Measurements from ENCODE around the gene ZNF248. TPM values are rescaled to one million over a fixed set of nuclear protein-coding genes. Genes with fewer than 3 reads are reported as not detected.

ZNF248 gene
- total RNA-seq, 2 donors from 2014 or later = 9.7 to 12.9 TPM

DNA sequence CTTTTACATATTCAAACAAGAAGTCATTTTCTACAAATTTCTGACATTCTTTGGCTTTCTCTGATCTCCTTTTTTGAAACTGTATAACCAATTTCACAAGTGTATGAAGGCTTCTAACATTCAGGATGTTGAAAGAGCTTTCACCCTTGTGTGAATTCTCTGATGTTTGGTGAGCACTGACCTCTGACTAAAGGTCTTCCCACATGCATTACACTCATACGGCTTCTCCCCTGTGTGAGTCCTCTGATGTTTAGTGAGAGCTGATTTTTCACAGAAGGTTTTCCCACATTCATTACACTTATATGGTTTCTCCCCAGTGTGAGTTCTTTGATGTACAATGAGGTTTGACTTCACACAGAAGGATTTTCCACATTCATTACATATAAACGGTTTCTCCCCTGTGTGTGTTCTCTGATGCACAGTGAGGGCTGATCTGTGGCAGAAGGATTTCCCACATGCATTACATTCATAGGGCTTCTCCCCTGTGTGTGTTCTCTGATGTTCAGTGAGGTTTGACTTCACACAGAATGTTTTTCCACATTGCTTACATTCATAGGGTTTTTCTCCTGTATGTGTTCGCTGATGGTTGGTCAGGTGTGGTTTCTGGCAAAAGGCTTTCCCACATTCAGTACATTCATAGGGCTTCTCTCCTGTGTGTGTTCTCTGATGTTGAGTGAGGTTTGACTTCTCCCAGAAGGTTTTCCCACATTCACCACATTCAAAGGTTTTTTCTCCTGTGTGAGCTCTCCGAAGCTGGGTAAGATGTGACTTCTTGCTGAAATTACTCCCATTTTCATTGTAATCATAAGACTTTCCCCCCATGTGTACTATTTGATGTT, 25.7 kb downstream of the ZNF248 start:
- ATAC-seq (no peak), DNase-seq (no peak)
- intact Hi-C loops (cut with DNase I) = no loop called here

DNA sequence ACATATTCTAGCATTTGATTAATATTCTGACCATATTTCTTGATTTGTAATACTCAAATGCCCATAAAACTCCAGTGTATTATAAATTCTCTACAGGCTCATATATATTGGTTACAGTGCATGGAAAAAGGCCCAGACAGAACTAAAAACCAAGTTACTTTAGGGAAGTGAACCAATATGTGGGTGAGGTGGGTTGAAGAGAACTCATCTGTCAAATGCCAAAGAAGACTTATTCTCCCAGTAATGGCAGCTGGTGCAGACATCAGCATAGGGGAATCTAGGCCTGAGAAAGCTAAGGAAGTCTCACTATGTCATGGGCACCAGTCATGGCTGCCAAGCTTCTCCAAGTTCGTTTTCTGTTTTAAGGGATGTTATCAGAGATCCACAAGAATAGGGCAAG, 30.6 kb downstream of the ZNF248 start:
- DNase-seq = no peak
- intact Hi-C loops (cut with DNase I) = no loop called here
- ATAC-seq = no peak

DNA sequence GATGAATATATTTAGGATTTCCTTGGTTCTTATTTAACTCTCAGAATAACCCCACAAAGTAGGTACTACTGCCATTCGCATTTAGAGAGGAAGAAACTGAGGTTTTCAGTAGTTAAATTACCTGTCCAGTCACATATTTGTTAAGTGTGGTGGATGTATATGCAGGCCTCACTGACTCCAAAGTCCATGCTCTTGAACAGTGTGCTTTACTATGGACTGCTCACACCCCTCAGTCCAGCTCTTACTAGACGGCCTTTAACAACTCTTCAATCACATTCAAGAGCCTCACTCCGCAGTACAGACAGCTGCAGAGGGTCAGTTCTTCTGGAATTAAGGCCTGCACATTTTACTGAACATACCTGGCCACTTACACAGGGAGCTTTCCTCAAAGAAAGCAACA, 36.2 kb downstream of the ZNF248 start:
- DNase-seq = no peak
- ATAC-seq = no peak

DNA sequence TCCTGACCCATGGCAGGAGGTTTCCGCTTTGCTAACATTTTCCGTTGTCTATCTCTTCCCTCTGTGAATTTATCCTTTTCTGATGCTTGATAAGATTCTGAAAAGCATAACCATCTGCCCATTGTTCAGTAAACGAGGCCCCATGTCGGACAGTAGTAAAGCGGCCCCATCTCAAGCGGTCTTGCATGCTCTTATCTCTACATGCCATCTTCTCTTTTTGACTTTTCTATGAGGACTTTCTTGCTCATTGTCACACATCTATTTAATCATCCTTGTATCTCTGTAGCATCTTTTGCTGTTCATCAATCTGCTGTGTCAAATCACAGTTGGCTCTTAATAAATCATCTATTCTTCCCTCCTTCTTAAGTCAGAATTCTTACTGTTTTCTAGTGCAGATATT, 37.6 kb downstream of the ZNF248 start:
- intact Hi-C loops (cut with DNase I) = no loop called here
- ATAC-seq (no peak), DNase-seq (no peak)

More for the DNA sequence above, 36.2 kb downstream of the ZNF248 start:
- intact Hi-C loops (cut with DNase I) = no loop called here

DNA sequence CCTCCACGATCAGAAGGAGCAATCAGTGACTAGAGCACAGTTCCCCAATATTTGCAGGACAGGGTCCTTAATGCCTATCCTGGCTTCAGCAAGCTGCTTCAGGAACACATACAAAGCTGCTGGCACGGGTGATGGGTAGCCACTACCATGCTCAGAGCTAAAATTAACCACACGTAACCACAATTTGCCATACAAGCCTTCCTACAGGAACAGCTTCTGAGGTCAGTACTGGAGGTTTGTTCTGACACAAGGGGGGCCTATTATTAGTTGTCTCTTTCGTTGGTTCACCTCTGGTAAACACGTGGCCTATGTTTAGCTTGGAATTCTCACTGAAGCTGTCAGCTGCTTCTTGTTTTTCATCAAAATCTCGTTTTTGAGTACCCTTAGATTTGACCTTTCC, 41.1 kb downstream of the ZNF248 start:
- no peak for DNase-seq
- intact Hi-C loops (cut with DNase I) = no loop called here
- no peak for ATAC-seq

DNA sequence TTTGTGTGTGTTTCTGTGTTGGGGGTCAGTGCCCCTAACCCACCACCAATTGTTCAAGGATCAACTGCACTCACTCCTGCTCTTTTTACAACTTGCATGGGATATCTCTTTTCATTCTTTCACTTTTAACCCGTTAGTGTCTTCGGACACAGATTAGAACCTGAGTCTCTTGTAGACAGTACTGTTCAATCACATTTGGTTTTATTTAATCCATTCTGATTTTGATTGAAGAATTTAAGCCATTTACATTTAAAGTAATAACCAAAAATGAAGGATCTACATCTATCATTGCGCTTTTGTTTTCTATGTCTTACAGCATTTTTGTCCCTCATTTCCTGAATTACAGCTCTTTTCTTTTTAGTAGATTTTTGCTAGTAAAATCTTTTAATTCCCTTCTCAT, 43.6 kb downstream of the ZNF248 start:
- intact Hi-C loops (cut with DNase I) = no loop called here
- DNase-seq (no peak), ATAC-seq (no peak)

DNA sequence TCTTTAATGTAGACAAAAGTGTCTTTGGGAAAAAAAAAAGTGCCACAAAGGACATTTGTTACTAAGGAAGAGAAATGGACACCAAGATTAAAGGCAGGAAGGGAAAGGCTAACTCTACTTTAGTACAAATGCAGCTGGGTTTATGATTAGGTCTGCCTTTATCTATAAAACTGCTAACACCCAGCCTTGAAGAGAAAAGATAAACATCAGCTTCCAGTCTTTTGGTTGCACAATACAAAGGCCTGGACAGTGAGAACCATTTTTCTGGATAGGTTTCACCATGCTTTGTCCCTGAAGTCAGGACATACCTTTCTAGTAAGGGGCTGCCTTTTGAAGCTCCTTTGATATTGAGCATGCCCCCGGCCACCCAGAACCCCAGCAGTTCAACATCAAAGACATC, 45.1 kb downstream of the ZNF248 start:
- no peak for ATAC-seq
- DNase-seq = no peak
- intact Hi-C loops (cut with DNase I) = no loop called here

DNA sequence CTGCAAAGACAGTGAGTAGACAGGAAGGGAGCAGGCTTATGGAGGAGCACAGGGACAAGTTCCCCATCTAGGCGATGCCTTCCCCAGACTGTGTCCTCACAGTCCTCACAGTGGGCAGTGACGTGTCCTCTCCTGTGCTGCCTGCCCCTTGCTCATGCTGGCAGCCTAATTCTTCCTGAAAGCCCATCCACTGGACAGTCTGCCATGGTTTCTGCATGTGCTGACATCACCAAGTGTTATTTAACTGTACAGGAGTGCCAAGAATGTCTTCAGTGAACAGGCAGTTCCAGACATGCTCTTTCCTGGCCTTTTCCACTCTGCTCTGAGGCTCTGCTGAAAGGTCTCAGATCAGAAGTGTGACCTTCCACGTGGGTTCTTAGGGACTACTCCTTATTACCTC, 54.1 kb downstream of the ZNF248 start:
- intact Hi-C loops (cut with DNase I) = no loop called here

DNA sequence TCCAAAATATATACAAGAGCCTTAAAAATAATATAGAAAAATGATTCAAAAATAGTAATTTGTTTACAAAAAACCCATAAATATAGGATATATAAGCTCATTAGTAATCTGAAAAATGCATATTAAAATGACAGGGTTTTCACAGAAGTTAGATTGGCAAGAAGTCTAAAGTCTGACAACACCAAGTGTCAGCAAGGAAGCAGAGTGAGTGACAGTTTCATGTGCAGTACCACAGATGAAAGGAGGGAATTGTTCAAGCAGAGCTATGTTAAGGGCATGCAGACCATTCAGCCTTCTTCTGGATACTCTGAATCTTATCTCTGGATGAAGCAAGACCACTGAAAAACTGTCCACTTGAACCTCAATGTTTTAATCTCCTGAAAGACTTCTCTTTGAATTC, 55.9 kb downstream of the ZNF248 start:
- DNase-seq (no peak), ATAC-seq (no peak)
- intact Hi-C loops (cut with DNase I) = no loop called here

More for the DNA sequence above, 54.1 kb downstream of the ZNF248 start:
- ATAC-seq (peak; percentile 38 to 61), DNase-seq (no peak)

DNA sequence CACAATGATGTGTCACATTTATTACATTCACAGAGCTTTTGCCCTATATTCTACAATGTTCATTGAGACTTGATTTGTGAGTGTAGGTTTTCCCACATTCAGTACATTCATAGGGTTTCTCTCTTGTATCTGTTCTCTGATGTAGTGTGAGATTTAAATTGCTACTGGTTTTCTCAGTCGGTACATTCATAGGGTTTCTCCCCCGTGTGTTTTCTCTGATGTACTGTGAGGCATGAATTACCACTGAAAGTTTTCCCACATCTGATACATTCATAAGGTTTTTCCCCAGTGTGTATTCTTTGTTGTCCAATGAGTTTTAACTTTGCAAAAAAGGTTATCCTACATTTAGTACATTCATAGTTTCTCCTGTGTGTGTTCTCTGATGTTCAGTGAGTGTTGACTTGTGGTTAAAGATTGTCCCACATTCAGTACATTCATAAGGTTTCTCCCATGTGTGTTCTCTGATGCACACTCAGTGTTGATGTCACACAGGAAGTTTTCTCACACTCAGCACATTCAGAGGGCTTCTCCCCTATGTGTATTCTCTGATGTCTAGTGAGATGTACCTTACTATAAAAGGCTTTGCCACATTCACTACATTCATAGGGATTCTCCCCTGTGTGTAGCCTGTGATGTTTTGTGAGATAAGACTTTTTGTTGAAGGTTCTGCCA, 63.0 kb downstream of the ZNF248 start:
- DNase-seq (no peak), ATAC-seq (no peak)
- intact Hi-C loops (cut with DNase I) = no loop called here

DNA sequence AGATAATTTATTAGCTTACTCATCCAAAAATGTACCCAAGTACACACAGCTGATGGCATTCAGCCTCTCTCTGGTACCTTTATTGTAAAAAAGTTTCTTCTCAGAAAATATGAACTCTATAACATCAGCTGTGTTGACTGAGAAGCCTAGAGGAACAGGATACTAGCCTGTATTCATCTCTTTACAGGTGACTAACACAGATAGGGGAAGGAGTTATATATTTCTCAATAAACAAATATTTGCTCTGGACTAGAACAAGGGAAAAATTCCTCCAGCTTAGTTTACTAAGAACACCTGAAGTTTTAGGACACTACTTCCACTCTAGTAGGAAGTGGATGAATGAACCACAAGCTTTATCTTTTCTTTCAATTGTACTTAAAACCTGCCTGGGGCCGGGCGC, 67.8 kb downstream of the ZNF248 start:
- intact Hi-C loops (cut with DNase I) = no loop called here
- DNase-seq = no peak
- no peak for ATAC-seq

DNA sequence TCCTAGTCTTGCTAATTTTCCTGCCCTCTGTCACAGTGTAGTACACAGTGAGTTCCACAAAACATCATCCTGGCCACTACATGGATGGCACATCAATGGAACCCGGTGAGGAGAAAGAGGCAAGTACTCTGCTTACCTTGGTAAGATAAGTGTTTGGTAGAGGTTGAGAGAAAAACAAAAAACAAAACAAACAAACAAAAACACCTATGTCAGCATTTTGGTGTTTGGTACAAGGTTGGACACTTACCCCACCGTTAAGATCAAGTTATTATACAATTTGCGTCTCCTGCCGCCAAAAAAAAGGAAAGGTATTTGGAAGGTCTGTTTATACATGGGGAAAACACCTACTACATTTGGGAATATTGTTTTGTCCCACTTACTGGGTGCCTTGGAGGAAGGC, 72.7 kb downstream of the ZNF248 start:
- intact Hi-C loops (cut with DNase I) = no loop called here

DNA sequence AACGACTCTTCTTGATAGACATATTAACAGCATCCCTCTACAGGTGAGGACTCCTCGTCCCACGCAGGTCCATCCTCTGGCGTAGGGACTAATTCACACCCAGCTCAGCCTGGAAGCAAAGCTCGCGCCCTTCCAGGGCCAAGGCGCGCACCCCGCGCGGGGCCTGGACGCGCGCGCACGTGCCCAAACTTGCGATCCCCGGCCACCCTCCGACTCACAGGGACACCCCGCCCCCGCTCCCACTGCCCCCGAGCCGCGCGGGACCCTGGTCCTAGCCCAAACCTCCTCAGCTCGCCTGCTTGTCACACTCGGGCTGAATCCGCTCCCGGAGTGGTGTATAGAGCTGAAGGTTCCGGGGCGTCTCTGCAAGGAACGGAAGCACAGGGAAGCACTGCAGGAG, 76.9 kb downstream of the ZNF248 start:
- no peak for ATAC-seq
- intact Hi-C loops (cut with DNase I) = no loop called here

More for the DNA sequence above, 72.7 kb downstream of the ZNF248 start:
- DNase-seq = no peak
- ATAC-seq = no peak

DNA sequence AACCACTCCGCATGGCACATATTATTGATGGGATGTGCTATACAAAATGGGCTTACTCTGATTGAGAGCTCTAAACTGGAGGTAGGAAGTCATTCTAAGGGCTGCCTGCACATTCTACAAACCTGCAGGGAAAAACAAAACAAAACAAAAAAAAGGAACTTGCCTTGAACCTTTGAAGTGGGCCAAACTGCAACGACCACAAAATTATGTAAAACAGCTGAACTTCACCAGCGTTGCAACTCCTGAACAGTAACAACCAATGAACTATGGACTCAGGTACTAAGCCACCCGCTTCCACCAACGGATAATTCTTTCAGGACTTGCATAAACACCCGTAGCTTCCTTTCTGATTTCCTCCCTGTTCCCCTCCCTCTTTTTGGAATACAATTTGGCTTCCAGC, 80.4 kb downstream of the ZNF248 start:
- ATAC-seq (no peak), DNase-seq (no peak)
- intact Hi-C loops (cut with DNase I) = no loop called here

More for the DNA sequence above, 76.9 kb downstream of the ZNF248 start:
- DNase-seq = no peak

DNA sequence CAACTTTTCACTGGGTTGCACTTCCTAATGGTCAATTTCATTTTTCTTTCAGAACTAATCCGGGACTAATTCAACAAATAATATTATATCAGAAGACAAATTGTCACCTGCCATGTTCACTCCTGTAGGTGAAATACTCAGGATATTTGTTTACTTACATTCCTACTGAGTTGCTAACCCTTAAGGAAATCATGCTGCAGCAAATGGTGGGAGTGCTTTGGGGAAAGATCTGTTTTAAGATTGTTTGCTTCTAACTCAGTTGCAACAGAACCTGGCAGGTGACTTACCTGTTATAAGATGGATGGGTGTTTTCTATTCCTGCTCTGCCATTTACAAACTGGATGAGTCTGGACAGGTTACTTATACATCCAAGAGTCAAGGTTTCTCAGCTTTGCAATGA, 81.8 kb downstream of the ZNF248 start:
- intact Hi-C loops (cut with DNase I) = no loop called here
- ATAC-seq = no peak
- no peak for DNase-seq

DNA sequence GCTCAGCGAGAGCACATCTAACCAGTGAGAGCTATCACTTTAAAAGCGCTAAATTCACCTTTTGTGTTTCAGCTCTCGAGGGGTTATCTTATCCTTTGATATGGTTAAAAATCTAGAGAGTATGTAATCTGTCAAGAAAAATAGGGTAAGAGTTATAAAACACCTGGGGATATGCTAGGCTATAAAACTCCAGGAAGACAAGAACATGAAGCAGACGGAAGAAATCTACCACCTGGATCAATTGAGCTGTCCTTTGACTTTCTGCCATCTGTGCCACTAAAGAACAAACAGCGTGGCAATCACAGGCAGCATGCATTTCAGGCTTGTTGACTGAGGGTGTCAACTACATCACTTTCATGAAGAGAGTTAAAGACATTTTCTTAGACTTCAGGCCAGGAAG, 83.1 kb downstream of the ZNF248 start:
- DNase-seq (no peak), ATAC-seq (no peak)
- intact Hi-C loops (cut with DNase I) = no loop called here

DNA sequence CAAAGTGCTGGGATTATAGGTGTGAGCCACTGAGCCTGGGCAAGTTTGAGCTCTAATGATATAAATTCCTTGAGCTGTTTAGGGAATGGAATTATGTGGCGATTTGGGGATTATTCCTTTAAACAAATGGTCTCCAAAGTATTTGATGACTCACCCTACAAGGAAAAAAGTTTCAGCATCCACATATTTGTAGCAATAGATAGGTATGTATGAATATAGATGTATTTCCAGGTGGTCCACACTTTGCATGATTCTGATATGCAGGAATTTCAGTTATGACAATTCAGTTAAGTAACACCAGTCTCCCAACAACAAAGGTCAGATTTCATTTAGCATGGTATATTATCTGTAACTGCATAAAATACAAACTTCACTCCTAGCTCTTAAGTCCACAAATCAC, 92.2 kb downstream of the ZNF248 start:
- intact Hi-C loops (cut with DNase I) = no loop called here
- ATAC-seq (no peak), DNase-seq (no peak)

DNA sequence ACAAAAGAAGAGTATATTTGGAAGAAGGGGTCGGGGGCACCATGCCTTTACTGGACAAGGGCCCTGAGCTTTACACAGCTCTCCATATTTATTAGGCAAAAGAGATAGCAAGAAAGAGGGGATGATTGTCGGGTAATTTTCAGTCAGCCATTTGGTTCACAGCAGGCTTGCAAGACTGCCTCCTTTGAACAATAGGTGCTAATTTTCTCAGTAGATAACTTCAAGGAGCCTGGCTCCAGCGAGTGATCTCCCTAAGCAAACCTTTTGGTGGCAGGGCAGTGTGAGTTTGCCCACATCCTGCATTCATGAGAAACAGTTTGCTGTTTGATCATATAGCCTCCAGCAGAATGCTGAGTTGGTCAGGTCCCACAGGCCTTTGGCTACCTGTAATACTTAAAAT, 94.3 kb downstream of the ZNF248 start:
- intact Hi-C loops (cut with DNase I) = no loop called here
- ATAC-seq (no peak), DNase-seq (no peak)

DNA sequence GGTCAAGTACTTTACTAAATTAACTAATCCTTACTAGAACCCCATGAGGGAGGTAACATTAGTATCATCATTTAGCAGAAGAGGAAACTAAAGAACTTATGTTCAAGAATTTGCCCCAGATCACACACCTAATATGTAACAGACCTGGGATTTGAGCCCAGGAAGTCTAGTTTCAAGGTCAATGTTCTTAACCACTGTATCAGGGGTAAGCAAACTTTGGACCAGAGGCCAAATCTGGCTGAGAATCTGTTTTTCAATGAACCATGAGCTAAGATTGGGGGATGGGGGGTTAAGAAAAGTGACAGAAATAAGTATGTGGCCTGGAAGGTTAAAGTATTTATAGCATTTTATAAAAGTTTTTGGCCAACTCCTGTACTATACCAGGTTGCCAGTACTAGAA, 95.1 kb downstream of the ZNF248 start:
- intact Hi-C loops (cut with DNase I) = no loop called here
- ATAC-seq (no peak), DNase-seq (no peak)

DNA sequence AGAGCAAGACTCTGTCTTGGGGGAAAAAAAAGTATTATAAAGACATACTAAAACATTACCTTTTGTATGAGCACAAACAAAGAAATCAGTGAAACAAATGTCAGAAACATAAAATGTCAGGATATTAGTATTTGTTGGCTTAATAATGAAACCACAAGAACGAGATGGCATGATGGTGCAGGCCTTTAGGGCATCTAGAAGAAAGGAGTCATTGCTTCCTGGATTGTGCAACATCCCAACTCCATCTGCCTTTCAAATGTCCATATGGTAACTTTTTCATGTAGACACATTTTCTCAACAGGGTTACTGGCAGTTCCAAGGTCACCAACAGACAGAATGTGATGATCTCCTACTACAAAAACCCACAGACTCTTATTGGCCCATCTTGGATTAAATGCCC, 96.6 kb downstream of the ZNF248 start:
- intact Hi-C loops (cut with DNase I) = no loop called here
- DNase-seq (no peak), ATAC-seq (no peak)

DNA sequence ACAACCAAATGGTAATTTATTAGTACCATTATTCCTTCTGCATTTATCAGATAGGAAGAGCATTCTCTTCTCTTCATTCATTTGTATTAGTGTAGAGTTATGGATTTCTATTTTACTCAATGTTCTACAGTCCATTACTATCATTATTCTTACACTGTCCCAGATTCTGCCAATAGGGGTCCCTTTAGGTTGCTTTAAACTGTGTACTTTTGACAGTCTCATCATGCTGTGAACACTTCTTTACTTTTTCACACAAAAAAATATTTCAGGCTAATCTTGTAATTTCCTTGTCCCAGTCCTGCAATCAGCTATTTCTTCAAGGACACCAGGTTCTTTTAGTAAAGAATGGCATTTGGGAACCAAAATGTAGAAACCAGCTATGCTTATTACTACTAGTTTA, 99.3 kb downstream of the ZNF248 start:
- DNase-seq = no peak
- ATAC-seq = no peak
- intact Hi-C loops (cut with DNase I) = loop anchor here in 1 of 2 donors (5.0 kb wide), 1 partner anchor 321 kb away; no protein-coding TSS in a partner anchor
